A549 treated with AZD2906 at 1 μM for 4 hours (cell line): ENCODE data around the gene ADAM8. TPM values are rescaled to one million over a fixed set of nuclear protein-coding genes. Genes with fewer than 3 reads are reported as not detected.

Experiments
- total RNA-seq: library from RNA; stranded (reverse); fragments of 200-300 nt; extraction: Qiagen RNA extraction; gene quantifications from 5 replicates; pipeline ENCODE4 v1.2.3, GENCODE V29; 2022

The ADAM8 gene
- total RNA-seq: 2.2 to 4.2 TPM (median 2.9 TPM) in 5 replicates

GRCh38 chr10:133276435-133277201, at the start of gene ADAM8:
Gene ADAM8 (minus strand): TSS chr10:133276868. CDS start chr10:133276817, 51 bp downstream.

GRCh38 chr10:133308421-133309099, 31.9 kb upstream of the ADAM8 start, which contains the start of the genes TUBGCP2 and ZNF511:
Gene TUBGCP2 (minus strand): TSS chr10:133308872. CDS start chr10:133302941, 5,931 bp downstream.
Gene ZNF511 (plus strand): TSS chr10:133308914. CDS start chr10:133308944, 30 bp downstream.

GRCh38 chr10:133237588-133238465, 38.8 kb downstream of the ADAM8 start, which contains the start of gene VENTX:
Gene VENTX (plus strand): TSS chr10:133237855. CDS start chr10:133237915, 60 bp downstream.

GRCh38 chr10:133230044-133230361, 46.7 kb downstream of the ADAM8 start, which contains the start of gene UTF1:
Gene UTF1 (plus strand): TSS chr10:133230217. CDS start chr10:133230289, 72 bp downstream.

Other genes starting within 250 kb of the ADAM8 start
- 0.19 to 0.40 TPM (median 0.23 TPM) in 5 replicates for gene ADGRA1, start 188.9 kb downstream of the ADAM8 start, total RNA-seq
- gene KNDC1, start 116.6 kb downstream of the ADAM8 start, total RNA-seq: 0.74 to 2.0 TPM (median 1.2 TPM) in 5 replicates
- gene UTF1, start 46.7 kb downstream of the ADAM8 start, total RNA-seq: not detected in 5 replicates
- gene VENTX, start 39.0 kb downstream of the ADAM8 start, total RNA-seq: 0.02 TPM in 1 of 5 replicates, not detected in the others
- gene TUBGCP2, start 32.0 kb upstream of the ADAM8 start, total RNA-seq: 31.3 to 45.8 TPM (median 42.1 TPM) in 5 replicates
- gene ZNF511, start 32.0 kb upstream of the ADAM8 start, total RNA-seq: 60.4 to 72.4 TPM (median 65.9 TPM) in 5 replicates
- 0.07 to 0.78 TPM (median 0.63 TPM) in 5 replicates for gene CALY, start 60.0 kb upstream of the ADAM8 start, total RNA-seq
- 0.15 to 0.16 TPM in 2 of 5 replicates, not detected in the others for gene PRAP1, start 70.5 kb upstream of the ADAM8 start, total RNA-seq
- gene FUOM, start 81.2 kb upstream of the ADAM8 start, total RNA-seq: 14.2 to 18.2 TPM (median 14.9 TPM) in 5 replicates
- gene ECHS1, start 96.5 kb upstream of the ADAM8 start, total RNA-seq: 128 to 156 TPM (median 144 TPM) in 5 replicates
- gene PAOX, start 102.4 kb upstream of the ADAM8 start, total RNA-seq: 1.5 to 2.4 TPM (median 2.0 TPM) in 5 replicates
- gene MTG1, start 117.3 kb upstream of the ADAM8 start, total RNA-seq: 43.3 to 54.1 TPM (median 51.3 TPM) in 5 replicates
- gene SPRN, start 147.8 kb upstream of the ADAM8 start, total RNA-seq: 0.30 to 0.39 TPM (median 0.32 TPM) in 5 replicates
- gene SCART1, start 177.1 kb upstream of the ADAM8 start, total RNA-seq: 0.10 to 0.32 TPM (median 0.20 TPM) in 5 replicates